NCI-H2107 treated with DMSO at 0.1 percent for 48 hours (cell line): Measurements from ENCODE around the gene CCNI.
"Not testable (repeated sequence)": the region's sequence is repeated elsewhere in the genome, so short reads cannot be mapped to it uniquely, and the experiment has no call there.

Experiments used
- DNase-seq: peaks from one replicate; lab custom pipeline; 2025; ENCODE audit not compliant: unreplicated experiment; lab: John Stamatoyannopoulos, UW

The CCNI gene, protein sequence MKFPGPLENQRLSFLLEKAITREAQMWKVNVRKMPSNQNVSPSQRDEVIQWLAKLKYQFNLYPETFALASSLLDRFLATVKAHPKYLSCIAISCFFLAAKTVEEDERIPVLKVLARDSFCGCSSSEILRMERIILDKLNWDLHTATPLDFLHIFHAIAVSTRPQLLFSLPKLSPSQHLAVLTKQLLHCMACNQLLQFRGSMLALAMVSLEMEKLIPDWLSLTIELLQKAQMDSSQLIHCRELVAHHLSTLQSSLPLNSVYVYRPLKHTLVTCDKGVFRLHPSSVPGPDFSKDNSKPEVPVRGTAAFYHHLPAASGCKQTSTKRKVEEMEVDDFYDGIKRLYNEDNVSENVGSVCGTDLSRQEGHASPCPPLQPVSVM

DNA sequence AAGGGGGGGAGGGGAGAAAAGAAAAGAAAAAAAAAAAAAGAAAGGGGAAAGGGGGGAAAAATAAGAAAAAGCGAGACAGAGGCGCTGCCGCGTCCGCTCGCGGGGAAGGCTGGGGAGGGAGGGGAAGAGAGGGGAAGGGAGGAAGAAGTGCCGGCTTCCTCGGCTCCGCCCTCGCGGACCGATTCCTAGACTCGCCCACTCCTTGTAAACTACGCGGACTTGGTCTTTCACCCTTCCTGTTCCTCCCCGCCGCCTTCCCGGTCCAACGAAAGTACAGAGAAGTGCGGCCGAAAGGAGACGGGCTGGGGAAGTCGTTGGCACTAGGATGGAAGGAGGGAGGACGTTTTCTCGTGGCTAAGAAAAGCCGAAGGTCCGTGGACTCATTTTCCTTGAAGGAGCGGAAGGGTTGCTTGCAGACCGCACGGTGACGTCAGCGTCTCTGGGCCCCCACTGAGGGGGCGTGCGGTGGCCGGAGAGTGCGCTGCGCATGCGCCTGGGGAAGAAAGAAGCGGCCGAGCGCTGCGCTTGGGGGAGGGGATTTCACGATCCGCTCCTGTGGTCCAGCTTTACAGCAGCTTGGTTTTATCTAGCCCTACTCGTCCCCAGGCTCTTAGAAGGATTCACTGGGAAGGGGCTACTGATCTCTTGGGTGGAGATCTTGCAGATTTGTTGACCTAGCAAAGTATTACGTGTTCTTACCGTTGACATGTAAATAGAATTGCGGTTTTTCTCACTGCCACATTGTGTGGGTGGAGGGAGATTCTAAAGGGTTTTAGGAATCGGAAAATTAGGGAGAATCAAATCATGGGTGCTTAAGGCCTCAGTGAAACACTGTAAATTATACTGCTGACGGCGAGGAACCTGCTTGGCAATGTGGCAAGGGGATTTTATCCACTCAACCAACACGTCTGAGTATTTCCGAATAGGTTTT is at the start of gene CCNI:
Gene CCNI (minus strand): TSS at position 121 of the 931 bp plus-strand sequence. CDS start 9,627 bp downstream, outside the sequence.
- DNase-seq, result peak; percentile 74

DNA sequence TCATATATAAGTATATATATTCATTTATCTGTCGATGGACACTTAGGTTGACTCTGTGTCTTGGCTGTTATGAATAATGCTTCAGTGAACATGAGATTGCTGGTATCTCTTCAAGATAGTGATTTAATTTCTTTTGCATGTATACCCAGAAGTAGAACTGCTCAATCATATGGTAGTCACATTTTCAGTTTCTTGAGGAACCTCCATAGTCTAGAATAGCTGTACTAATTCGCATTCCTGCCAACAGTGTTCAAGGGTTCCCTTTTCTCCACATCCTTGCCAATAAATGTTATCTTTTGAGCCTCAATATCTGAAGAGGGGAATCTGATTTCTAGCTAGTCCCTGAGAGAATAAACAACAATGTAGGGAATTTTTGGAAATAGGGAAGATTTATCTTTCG is 48.8 kb upstream of the CCNI start:
- no peak for DNase-seq

DNA sequence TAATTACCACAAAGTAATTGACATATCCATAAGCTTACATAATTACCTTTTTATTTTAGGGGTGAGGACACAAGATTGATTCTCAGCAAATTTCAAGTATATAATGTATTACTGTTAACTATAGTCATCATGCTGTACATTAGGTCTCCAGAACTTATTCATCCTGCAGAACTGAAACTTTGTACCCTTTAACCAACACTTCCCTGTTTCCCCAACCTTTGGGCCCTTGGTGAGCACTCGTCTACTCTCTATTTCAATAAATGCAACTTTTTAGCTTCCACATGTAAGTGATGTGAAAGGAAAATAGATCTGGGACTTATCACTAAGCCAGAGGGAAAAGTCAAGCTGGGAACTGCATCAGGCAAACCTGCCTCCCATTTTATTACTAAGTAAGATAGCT is 47.6 kb upstream of the CCNI start:
- DNase-seq, result no peak

DNA sequence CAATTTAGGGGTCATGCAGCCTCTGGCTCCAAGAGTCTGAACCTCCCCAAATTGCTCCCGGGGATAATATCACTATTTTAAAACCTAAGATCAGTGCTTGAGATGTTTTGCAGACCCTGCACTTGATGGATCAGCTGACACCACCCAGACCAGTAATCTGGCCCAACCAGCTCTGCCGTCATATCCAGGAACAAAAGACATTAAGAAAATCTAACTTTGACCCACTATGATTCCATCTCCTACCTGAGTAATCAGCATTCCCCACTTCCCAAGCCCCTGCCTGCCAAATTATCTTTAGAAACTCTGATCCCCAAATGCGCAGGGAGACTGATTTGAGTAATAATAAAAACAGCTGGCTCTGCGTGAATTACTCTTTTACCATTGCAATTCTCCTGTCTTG is 46.9 kb upstream of the CCNI start:
- no peak for DNase-seq

DNA sequence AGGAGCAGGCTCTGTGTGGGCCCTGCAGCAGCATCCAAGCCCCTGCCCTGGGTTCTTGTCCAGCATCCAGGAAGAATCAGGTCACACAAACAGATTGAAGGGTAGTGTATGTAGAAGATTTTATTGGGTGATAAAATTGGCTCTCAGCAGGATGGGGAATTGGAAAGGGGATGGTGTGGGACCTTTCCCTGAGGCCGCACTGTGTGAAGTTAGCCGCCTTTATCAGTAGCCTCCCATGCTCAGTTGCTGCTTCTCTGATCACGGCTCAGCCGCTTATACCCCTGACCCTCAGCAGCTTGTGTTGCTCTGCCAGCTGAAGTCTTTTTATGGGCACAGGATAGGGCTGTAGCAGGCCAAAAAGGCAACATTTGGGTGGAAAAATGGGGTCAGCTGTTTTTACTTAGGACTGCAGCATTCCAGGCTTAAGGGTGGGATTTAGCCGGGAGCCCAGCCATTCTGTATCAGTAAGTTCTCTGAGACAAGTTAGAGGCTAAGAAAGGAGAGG is 46.0 kb upstream of the CCNI start:
- DNase-seq, result no peak

DNA sequence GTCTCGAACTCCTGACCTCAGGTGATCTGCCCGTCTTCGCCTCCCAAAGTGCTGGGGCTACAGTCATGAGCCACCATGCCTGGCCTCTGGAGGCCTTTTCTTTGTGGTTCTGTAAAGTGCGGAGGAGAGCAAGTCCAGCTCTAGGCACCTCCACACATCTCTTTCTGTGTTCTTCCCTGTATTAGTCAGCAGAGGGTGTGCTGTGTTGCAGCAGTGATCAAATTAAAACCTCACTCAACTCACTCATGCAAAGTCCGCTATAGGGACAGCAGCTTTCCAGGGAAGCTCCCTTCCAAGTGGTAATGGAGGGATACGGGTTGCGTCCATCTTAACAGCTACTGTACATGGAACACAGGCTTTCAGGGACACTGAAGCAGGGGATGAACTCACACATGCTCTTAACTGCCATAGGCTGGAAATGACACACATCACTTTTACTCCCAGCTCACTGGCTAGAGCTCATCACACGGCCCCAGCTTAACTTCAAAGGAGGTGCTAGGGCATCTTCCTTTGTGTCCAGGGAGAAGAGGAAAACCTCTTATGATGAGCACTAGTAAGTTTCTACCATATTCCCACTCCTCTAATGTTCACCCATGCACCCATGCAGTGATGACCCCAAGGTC is 45.2 kb upstream of the CCNI start:
- DNase-seq, result no peak

DNA sequence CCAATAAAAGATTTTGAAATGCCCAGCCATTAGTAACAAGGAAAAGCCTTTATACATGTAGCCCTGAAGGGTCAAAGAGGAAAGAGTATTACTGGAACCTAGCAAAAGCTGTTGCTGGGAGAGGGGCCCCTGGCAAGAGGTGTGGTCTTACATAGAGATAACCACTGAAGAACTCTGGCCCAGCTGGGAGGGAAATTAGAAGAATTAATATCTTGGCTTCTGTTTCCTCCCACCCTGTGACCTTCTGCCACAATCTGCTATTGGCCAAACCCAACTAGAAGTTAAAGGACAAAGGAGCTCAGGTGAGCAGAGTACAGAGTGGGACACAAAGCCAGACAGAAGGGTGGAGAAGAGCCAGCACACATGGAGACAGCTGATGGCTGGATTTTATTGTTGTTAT is 41.9 kb upstream of the CCNI start:
- no peak for DNase-seq

DNA sequence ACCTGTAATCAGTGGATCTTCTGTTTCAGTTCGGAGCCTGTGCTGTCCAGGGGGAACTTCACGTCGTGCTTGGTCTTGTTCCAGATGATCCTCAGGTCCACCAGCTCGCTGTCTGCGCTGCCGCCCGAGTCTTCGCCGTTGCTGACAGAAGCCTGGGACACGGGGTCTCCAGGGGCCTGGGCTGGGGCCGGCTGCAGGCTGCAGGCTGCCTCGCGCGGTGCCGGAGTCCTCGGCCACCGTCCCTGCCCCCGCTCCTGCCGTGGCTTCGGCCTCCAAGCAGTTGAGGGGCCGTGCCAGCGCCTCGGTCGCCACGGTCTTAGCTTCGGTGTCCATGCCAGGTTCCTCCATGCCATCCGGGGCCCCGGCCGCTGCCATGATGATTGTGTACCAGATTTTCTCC is 37.3 kb upstream of the CCNI start:
- DNase-seq, result no peak

DNA sequence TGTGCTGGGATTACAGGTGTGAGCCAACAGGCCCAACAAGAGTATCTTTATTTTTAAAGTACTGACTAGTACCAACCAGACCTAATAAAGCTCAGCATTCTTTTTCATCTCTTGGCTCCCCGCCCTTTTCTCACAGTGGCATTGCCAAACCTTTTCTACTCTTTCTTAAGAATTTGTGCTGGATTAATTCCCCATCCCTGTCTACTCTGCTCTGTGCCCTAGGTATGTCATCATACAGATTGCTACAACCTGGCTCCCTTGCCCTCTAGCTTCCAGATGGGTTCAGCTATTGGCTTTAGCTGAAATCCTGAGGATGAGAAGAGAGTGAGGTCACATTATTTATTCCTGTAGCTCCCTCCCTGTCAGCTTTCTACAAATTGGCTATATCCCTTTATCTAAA is 34.9 kb upstream of the CCNI start:
- DNase-seq, result no peak

DNA sequence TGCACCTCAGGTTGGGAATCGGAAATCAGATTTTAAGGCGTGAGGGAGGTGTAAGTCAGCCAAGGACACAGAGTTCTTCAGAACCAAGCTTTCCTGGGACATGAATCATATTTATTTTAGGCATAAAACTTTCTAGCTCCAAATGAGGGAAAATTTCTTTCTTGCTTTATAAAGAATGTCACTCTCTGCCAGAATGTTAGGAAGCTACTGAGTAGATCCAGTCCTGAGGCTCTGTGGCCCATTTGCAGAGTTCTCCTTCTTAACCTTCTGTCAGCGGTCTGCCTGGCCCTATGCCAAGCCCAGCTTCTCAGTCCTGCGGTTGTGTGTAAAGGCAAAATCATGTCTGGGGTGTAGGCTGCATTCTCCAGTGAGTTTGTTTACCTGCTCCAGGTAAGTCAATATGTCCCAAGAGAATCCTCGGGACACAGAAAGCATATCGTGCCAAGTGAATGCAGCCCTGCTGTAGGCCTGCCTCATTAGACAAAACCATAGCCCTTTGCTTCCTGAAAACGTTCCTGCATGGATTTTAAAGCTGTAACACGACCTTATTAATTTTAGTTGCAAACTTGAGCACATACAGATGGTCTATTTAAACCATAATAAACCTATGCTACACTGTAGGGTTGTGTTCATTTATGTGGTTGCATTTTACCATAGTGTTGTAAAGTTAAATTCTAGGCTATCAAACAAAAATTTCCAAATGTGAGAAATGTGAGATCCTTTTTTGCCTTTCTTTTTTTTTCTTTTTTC is 29.2 kb upstream of the CCNI start:
- DNase-seq, result peak; percentile 86

DNA sequence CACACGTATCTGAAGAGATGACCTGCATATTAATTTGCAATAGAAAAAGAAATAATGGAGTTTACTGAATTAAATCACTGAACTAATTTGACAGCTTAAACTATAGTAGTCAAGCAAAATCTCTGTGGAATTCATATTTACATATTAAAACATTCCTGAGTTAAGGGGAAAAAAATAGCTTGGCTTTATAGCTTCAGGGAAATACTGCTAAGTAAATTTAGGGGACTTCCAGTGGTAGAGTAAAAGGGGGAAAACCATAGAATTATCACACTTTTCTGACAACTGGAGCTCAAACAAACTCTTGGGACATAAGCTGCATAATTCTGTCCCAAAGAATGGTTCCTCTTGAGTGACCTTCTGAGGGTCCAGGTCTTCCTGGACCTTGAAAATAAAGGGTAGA is 28.6 kb upstream of the CCNI start:
- no peak for DNase-seq

DNA sequence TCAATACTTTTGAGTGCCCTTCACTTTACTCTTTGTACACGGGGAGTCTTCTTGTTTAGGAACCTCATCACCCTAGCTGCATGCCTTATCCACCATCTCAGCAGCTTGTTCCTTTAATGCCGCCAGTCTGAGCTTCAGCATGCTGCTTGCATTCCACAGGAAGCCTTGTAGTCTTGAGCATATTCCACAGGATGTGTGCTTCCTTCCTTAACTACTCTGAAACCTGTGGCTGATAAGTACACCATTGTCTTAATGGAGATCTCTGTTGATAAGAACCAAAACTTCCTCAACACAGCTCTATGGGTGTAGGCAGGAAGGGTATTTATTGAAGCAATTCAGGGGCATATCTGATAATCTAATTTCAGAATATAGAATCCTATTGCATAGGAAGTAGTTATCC is 24.4 kb upstream of the CCNI start:
- DNase-seq, result no peak

DNA sequence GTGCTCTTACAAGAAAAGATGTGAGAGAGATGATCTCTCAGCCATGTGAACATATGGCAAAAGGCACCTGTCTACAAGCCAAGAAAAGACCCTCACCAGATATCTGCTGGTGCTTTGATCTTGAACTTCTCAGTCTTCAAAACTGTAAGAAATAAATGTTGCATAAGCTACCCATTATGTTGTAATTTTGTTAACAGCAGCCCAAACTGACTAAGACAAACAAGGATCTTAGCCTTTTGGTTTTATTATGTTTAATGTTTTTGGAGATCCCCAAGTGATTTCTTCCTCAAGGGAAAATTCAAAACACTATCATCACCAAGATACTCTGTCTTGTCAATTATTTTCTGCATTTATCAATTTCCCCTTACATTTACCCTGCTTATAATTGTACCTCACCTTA is 21.8 kb upstream of the CCNI start:
- DNase-seq, result no peak

DNA sequence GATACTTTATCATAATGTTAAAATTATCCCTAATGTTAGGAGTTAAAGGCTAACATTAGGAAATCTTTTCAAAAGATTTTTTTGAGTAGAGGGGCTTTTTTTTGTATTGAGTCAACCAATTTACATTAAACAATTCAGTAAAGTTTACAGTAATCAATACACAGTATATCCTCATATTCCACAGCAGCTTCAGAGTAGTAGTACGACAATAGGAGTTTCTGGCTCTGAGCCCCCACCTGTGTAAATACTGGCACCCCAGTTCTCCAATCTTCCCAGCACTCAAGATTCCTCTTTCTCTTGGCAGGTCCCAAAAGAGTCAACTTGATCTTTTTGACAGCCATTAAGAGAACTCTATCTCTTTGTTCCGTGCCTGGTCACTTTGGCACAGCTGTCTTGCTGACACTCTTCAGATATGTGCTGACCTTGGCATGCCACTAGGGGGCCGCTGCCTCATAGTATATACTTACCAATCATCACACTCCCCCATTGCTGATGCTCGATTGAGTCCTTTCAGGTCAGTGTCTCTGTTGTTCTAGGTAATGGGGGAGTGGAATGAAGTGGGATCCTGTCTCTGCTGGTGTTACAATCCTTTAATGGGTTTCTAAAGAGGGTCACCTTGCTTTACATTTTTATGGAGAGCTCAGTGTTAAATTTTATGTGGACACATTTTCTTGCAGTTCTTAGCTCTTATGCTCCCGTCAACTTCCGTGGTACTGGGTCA is 19.5 kb upstream of the CCNI start:
- DNase-seq, result peak; percentile 27

DNA sequence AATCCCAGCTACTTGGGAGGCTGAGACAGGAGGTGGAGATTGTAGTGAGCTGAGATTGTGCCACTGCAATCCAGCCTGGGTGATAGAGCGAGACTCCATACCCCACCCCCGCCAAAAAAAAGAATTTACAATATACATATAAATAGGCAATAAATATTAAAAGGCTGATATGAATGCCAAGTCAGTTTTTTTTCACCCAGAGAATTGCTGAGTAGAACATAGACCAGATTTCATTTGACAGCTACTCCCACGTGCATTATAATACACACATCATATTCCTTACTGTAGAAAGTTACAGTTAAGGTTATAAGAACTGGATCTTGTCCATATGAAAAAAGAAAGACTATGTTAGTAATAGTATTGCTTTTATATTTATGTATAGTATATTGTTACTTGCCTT is 18.7 kb upstream of the CCNI start:
- no peak for DNase-seq

DNA sequence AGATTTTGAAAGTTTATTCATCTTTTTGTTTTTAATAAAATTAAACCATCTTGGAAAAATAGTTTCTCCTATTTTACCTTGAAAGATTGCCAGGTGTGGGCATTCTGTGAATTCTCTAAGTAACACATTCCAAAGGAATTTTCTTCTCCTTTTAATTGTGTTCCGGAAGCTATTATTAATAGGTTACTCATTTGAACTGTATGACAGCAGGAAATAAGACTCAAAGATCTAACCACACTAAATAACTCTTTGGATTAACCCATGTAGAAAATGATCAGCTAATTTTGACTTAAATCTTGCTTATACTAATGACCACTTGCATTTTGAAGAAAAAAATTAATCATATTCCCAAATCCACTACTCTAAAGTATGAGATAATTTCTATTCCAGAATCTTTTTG is 17.6 kb upstream of the CCNI start:
- no peak for DNase-seq

DNA sequence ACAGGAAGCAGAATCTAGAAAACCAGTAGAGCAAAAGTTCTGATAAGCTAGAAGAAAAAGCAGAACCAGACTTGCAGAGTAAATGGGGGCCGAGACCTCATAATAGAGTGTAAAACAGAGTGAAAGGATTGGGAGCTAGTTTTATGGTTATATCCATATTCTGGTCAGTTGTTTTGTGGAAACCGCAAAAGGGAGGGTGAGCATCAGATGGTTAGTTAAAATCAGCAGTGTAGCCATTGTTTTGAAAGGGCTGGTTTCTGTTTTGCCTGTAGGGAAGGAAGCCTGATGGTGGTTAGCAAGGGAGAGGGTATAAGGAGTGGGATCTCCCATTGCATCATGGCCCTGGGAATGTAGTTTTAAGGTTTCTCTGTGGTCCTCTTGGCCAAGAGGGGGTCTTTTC is 17.2 kb upstream of the CCNI start:
- DNase-seq, result no peak

DNA sequence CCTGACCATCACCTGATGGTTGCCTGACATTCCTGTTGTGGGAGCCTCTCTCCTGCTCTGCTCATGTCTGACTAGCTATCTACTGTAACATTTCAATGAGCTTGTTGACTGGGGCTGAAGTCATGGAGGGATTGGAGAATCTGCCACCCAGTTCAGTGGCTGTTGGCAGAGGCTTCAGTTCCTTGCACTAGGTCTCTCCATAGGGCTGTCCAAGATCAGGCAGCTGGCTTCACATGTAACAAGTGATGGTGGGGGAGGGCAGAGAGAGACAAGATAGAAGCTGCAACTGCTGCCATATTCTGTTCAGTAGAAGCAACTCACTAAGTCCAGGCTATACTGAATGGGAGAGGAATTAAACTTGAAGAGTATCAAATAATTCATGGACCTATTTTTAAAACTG is 14.1 kb upstream of the CCNI start:
- DNase-seq, result no peak

DNA sequence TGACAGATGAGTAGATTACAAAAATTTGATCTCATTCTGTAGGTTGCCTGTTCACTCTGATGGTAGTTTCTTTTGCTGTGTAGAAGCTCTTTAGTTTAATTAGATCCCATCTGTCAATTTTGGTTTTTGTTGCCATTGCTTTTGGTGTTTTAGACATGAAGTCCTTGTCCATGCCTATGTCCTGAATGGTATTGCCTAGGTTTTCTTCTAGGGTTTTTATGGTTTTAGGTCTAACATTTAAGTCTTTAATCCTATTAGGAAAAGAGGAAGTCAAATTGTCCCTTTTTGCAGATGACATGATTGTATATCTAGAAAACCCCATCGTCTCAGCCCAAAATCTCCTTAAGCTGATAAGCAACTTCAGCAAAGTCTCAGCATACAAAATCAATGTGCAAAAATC is 11.2 kb upstream of the CCNI start:
- DNase-seq, result not testable (repeated sequence)

DNA sequence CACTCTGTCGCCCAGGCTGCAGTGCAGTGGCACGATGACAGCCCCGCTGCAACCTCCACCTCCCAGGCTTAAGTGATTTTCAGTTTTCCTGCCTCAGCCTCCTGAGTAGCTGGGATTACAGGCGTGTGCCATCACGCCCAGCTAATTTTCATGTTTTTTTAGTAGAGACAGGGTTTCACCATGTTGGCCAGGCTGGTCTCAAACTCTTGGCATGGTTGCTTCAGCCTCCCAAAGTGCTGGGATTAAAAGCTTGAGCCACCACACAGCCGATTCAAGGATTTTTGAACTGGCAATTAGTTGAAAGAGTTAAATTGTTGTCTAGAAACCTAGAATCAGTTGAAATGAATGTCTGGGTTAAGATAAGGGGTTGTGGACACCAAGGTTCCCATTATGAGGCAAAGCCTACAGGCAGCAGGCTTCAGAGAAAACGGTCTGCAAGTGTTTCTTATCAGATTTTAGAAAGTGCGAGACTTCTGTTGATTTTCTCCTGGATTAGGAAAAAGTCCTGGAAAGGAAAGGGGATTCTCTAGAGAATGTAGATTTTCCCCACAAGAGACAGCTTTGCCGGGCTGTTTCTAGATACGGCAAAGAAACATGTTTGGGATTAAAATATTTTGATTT is 8.3 kb upstream of the CCNI start:
- DNase-seq, result no peak
